ENCODE measurements around the gene C2CD3. TPM values are rescaled to one million over a fixed set of nuclear protein-coding genes. Genes with fewer than 3 reads are reported as not detected.
A peak's percentile ranks its signal among the peaks of the same experiment; 100 is the strongest.

Gene C2CD3
- total RNA-seq, 1 donor from 2014 or later: 25.2 TPM

DNA sequence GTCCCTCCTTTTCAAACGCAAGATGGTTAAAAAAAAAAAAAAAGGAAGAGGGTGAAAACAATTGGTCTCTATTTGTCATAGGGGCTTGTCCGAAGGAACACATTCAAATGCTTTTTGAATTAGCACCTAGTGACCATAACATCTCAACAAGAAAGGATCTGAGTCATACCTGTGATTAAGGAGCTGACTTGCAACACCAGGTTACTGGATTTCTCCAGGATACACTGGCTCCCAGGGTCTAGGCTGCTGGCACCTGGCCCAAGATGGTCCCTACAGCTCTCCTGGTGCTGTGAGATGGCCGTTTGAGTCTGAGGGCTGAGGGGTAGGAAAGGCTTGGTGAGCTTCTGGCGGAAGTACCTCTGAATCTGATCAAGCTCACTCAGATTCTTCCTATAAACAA is 133.5 kb downstream of the C2CD3 start:
- H3K9me3 Mint-ChIP-seq (ENCODE audit: unreplicated experiment): no peaks in the 10 kb centered on the region
- no peaks in the 10 kb centered on the region for H3K27me3 Mint-ChIP-seq (ENCODE audit: unreplicated experiment)
- DNase-seq (ENCODE audit: extremely low spot score, unreplicated experiment): no peak
- H3K4me3 Mint-ChIP-seq (ENCODE audit: unreplicated experiment): no peak overlapping the region
- TF ChIP-seq, protein P1, sequence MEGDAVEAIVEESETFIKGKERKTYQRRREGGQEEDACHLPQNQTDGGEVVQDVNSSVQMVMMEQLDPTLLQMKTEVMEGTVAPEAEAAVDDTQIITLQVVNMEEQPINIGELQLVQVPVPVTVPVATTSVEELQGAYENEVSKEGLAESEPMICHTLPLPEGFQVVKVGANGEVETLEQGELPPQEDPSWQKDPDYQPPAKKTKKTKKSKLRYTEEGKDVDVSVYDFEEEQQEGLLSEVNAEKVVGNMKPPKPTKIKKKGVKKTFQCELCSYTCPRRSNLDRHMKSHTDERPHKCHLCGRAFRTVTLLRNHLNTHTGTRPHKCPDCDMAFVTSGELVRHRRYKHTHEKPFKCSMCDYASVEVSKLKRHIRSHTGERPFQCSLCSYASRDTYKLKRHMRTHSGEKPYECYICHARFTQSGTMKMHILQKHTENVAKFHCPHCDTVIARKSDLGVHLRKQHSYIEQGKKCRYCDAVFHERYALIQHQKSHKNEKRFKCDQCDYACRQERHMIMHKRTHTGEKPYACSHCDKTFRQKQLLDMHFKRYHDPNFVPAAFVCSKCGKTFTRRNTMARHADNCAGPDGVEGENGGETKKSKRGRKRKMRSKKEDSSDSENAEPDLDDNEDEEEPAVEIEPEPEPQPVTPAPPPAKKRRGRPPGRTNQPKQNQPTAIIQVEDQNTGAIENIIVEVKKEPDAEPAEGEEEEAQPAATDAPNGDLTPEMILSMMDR (IDR thresholded peaks at IDR 0.05): no peak
- H3K4me1 Mint-ChIP-seq (ENCODE audit: unreplicated experiment): peaks cover 4% of the 10 kb centered on the region
- H3K27ac Mint-ChIP-seq (ENCODE audit: unreplicated experiment): no peak overlapping the region
- H3K36me3 Mint-ChIP-seq (ENCODE audit: unreplicated experiment): peaks cover 44% of the 10 kb centered on the region

DNA sequence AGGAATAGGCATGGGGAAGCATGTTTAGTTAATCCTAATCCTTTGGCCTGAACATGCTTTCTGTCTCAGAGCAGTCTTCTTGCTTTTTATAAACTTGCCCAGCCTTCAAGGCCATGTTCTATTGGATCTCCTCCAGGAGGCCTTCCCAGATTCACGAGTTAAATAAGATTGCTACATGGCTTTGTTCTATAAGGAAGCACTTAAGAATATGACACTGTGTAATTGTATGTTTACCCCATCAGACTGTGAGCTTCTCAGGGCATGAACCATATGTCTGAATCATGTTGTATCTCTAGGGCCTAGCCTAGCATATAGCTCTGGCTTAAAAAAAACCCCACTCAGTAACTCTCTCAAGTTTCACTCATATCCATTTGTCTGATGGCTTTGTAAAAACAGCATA is 135.5 kb downstream of the C2CD3 start:
- TF ChIP-seq, protein P1 (IDR thresholded peaks at IDR 0.05): no peak
- H3K4me3 Mint-ChIP-seq (ENCODE audit: unreplicated experiment): no peak overlapping the region
- no peaks in the 10 kb centered on the region for H3K9me3 Mint-ChIP-seq (ENCODE audit: unreplicated experiment)
- peak overlapping the region; percentile 68 for H3K27ac Mint-ChIP-seq (ENCODE audit: unreplicated experiment)
- H3K27me3 Mint-ChIP-seq (ENCODE audit: unreplicated experiment): no peaks in the 10 kb centered on the region
- no peak for DNase-seq (ENCODE audit: extremely low spot score, unreplicated experiment)
- peaks cover 4% of the 10 kb centered on the region for H3K4me1 Mint-ChIP-seq (ENCODE audit: unreplicated experiment)
- peaks cover 40% of the 10 kb centered on the region for H3K36me3 Mint-ChIP-seq (ENCODE audit: unreplicated experiment)

DNA sequence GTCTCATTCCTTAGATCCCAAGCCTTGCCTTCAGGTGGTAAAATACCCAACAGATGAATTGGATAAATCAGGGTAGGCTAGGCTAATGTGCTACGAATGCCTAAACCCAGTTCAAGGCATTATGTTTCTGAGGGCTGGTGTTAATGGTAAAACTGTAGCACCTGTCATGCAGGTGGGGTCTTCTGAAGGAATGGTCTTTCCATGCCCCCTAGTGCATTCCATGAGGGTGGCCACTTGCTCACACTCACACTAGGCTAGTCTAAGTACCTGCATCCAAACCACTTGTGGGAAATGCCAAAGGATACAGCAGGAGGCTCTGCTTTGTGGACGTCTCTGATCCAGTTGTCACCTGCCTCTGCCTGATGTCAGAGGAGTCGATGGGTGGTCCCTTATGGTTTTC is 137.8 kb downstream of the C2CD3 start:
- Mint-ChIP-seq H3K36me3 (ENCODE audit: unreplicated experiment) (peaks cover 41% of the 10 kb centered on the region), H3K4me1 (ENCODE audit: unreplicated experiment) (peaks cover 4% of the 10 kb centered on the region), H3K4me3 (ENCODE audit: unreplicated experiment) (no peak overlapping the region), H3K27ac (ENCODE audit: unreplicated experiment) (no peak overlapping the region), H3K27me3 (ENCODE audit: unreplicated experiment) (no peaks in the 10 kb centered on the region), H3K9me3 (ENCODE audit: unreplicated experiment) (no peaks in the 10 kb centered on the region)
- TF ChIP-seq, protein P1 (IDR thresholded peaks at IDR 0.05): no peak
- no peak for DNase-seq (ENCODE audit: extremely low spot score, unreplicated experiment)

DNA sequence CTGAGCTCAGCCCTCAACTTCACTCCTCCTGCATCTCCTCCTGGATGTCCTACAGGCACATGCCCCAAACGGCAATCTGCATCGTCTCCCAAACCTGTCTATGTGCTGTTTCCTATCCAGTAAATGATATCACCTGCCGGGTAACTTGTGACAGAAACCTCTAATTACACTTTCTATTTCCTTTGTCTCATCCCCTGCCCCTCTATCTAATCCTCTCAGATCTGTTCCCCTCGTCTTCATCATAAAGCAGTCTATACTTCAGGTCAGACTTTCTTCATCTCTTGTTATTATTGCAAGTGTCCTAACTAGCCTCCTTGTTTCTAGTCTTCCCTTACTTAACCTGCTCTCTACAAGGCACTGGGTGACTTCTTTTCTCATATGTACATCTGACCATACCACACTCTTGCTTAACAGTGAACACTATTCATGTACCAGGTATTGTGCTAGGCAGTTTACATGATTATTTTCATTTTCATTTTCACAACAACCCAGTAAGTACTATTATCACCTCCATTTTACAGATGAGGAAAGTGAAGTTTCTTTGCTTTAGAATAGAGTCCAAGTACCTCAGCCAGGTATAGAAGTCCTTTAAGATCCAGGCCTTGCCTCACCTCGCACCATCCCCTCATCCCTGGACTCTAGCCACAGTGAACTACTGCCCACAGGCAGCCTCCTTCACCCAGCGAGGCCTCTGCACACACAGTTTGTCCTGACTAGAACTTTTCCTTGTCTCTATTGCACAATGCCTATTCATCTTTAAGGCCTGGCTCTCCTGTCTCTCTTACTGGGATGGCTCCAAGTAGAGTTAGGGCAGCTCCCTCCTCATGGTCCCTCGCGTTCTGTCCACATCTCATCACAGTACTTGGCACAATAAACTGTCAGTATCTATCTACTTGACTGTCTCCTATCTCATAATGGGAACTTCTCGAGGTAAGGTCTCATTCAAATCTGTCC is 139.8 kb downstream of the C2CD3 start:
- no peaks in the 10 kb centered on the region for H3K27me3 Mint-ChIP-seq (ENCODE audit: unreplicated experiment)
- DNase-seq (ENCODE audit: extremely low spot score, unreplicated experiment): no peak
- H3K4me1 Mint-ChIP-seq (ENCODE audit: unreplicated experiment): peaks cover 16% of the 10 kb centered on the region
- H3K9me3 Mint-ChIP-seq (ENCODE audit: unreplicated experiment): no peaks in the 10 kb centered on the region
- peaks cover 23% of the 10 kb centered on the region for H3K36me3 Mint-ChIP-seq (ENCODE audit: unreplicated experiment)
- TF ChIP-seq, protein P1 (IDR thresholded peaks at IDR 0.05): no peak
- no peak overlapping the region for H3K4me3 Mint-ChIP-seq (ENCODE audit: unreplicated experiment)
- no peak overlapping the region for H3K27ac Mint-ChIP-seq (ENCODE audit: unreplicated experiment)

DNA sequence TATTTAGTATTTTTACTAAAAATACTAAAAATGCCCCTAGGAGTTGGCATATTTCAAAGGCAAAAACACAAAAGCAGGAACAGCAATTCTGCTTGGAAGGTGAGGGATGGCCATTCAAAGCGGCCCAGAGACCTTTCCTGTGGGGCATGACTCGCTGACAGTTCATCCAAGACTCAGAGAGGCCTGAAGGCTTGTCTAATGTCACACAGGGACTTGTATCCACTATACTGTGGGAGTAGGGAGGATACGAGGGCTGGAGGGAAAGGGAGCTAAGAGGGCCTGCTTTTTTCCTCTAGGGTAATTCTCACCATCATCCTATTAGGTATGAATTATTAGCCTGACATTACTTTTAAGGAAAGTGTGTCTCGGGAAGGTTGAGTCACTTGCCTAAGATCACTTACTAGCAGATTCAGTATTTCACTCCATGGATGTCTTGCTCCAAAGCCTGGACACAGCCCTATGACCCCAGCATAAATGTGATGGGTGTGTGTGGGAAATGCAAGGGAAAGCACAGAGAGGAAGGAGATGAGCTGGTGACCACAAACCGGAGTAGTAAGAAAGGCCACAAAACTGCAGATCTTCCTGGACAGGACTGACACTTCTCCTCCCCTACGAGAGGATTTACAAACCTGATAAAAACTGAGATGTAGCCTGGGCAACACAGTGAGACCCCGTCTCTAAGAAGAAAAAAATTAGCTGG is 145.2 kb downstream of the C2CD3 start:
- no peak overlapping the region for H3K27ac Mint-ChIP-seq (ENCODE audit: unreplicated experiment)
- H3K4me3 Mint-ChIP-seq (ENCODE audit: unreplicated experiment): no peak overlapping the region
- TF ChIP-seq, protein P1 (IDR thresholded peaks at IDR 0.05): no peak
- H3K27me3 Mint-ChIP-seq (ENCODE audit: unreplicated experiment): no peaks in the 10 kb centered on the region
- no peaks in the 10 kb centered on the region for H3K9me3 Mint-ChIP-seq (ENCODE audit: unreplicated experiment)
- peaks cover 12% of the 10 kb centered on the region for H3K36me3 Mint-ChIP-seq (ENCODE audit: unreplicated experiment)
- H3K4me1 Mint-ChIP-seq (ENCODE audit: unreplicated experiment): peaks cover 30% of the 10 kb centered on the region
- DNase-seq (ENCODE audit: extremely low spot score, unreplicated experiment): no peak

All from osteocyte (in vitro differentiated cells).